NB4 (cell line): ENCODE measurements around the gene IRX4.

Source experiments
- DNase-seq: peaks from one replicate; pipeline ENCODE4 v3.0.0; 2010; ENCODE audit warnings: low read depth
- H3K4me3 ChIP-seq: one replicate; pipeline ENCODE4 v1.5.1; 2011; ENCODE audit warnings: mild to moderate bottlenecking, low read depth, low read length, moderate library complexity
- MYC ChIP-seq: IDR thresholded peaks from 2 replicates; pipeline ENCODE4 v1.6.1; 2011; ENCODE audit warnings: low read depth, low read length
- POLR2A ChIP-seq: IDR thresholded peaks from 2 replicates; pipeline ENCODE4 v1.6.1; 2011; ENCODE audit warnings: mild to moderate bottlenecking; ENCODE audit not compliant: insufficient read length; ENCODE audit errors: extremely low read depth
- TF ChIP-seq, protein P1 (sequence below): IDR thresholded peaks from one replicate; pipeline ENCODE4 v1.5.1; 2012; ENCODE audit warnings: low read depth, low read length
- TF ChIP-seq, protein P2 (sequence below): IDR thresholded peaks from 2 replicates; pipeline ENCODE4 v1.6.1; 2011; ENCODE audit warnings: low read depth, low read length

IRX4 gene

DNA sequence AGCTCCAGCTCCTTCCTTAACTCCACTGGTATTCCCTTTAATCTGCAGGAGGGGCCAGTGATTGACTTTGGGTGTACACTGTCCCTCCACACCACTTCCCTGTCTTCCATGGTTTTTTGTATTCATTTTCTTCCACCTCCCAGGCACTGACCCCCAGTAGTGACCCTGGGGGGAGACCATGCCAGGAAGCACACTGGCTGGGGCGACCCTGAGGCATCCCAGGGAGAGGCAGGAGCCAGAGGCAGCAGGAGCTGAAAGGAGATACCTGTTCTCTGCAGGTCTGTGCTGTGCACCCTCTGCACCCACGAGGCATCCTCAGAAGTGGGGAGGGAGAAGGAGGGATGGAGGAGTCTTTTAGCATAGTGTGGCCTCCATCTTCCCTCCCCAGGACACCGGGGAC lies 27.6 kb downstream of the IRX4 start:
- H3K4me3 ChIP-seq: no peak overlapping the region
- TF ChIP-seq, protein P1, sequence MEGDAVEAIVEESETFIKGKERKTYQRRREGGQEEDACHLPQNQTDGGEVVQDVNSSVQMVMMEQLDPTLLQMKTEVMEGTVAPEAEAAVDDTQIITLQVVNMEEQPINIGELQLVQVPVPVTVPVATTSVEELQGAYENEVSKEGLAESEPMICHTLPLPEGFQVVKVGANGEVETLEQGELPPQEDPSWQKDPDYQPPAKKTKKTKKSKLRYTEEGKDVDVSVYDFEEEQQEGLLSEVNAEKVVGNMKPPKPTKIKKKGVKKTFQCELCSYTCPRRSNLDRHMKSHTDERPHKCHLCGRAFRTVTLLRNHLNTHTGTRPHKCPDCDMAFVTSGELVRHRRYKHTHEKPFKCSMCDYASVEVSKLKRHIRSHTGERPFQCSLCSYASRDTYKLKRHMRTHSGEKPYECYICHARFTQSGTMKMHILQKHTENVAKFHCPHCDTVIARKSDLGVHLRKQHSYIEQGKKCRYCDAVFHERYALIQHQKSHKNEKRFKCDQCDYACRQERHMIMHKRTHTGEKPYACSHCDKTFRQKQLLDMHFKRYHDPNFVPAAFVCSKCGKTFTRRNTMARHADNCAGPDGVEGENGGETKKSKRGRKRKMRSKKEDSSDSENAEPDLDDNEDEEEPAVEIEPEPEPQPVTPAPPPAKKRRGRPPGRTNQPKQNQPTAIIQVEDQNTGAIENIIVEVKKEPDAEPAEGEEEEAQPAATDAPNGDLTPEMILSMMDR: no peak
- TF ChIP-seq MYC (no peak), POLR2A (no peak)
- TF ChIP-seq, protein P2, sequence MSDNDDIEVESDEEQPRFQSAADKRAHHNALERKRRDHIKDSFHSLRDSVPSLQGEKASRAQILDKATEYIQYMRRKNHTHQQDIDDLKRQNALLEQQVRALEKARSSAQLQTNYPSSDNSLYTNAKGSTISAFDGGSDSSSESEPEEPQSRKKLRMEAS: no peak
- DNase-seq: no peak

DNA sequence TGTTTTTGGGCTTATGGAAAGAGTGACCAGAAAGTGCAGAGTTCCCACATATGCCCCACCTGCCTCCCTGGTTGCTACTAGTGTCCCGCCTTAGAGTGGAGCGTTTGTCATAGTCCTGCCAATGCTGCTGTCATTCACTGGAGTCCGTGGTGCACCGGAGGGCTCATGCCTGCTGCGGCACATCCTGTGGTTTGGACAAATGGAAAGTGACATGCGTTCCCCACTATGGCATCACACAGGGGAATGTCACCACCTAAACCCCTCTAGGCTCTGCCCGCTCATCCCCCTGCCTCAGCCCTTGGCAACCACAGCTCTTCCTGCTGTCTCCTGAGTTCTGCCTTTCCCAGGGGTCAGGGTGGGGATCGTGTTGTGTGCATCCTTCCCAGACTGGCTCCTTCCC lies 29.2 kb downstream of the IRX4 start:
- no peak overlapping the region for H3K4me3 ChIP-seq
- TF ChIP-seq, protein P1: no peak
- TF ChIP-seq MYC: no peak
- DNase-seq: no peak

DNA sequence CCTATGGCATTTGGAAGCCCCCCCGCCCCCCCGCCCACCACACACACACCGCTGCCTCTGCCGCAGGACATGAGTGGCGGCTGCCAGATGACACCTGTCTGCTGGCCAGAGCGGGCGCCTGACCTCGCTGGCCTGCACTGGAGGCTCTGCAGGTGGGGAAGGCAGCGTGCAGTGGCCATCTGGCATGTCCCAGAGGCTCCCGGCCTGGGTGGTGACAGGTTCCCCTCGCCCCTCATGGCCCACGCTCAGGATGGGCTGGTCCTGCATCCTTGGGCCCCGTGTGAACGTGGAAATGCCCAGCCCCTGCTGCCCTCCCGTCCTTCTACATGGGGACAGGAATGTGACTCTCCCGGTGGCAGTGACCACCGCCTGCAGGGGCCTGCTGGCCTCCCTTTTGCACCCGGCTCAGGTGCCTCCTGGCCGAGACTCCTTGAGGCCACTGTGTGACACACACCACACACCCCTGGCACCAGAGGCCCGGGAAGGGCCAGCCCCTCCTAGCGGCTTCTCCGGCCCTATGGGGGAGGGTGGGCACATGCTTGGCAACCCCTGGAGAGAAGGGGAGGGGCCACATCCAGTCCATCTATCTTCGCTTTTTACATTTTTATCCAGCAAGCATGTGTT lies 30.3 kb downstream of the IRX4 start:
- TF ChIP-seq, protein P2: no peak
- TF ChIP-seq MYC: no peak
- TF ChIP-seq POLR2A: no peak
- TF ChIP-seq, protein P1: no peak
- no peak overlapping the region for H3K4me3 ChIP-seq
- no peak for DNase-seq

DNA sequence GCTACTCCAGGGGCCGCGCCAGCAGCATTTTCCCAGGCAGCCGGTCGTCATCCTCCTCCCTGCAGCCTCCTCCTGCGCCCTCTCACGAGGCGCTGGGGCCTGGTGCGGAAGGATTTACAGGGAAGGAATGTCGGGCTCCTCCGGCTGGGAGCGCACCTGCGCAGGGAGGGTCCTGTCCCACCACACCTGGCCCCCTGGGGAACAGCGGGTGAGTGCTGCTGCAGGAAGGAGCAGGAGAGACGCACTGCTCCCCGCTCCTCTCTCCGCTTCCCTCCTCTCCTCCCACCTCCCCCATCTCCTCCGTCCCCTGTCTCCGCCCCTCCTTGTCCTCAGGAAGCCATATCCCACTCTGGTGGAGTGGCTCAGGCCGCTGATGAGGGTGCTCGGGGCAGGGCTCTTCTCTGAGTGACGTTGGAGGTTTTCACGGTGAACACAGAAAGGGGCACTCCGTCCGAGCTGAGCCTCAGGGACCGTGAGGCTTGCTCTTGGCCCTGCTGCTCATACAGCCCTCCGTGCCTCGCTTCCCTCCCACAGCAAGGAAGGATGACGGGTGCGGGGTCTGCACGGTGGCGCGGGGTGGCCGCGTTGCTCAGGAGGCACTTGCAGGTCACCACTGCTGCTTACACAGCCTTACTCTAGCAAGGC lies 31.3 kb downstream of the IRX4 start:
- TF ChIP-seq POLR2A: no peak
- TF ChIP-seq, protein P2: no peak
- TF ChIP-seq, protein P1: no peak
- no peak for TF ChIP-seq MYC
- no peak for DNase-seq
- H3K4me3 ChIP-seq: no peak overlapping the region

DNA sequence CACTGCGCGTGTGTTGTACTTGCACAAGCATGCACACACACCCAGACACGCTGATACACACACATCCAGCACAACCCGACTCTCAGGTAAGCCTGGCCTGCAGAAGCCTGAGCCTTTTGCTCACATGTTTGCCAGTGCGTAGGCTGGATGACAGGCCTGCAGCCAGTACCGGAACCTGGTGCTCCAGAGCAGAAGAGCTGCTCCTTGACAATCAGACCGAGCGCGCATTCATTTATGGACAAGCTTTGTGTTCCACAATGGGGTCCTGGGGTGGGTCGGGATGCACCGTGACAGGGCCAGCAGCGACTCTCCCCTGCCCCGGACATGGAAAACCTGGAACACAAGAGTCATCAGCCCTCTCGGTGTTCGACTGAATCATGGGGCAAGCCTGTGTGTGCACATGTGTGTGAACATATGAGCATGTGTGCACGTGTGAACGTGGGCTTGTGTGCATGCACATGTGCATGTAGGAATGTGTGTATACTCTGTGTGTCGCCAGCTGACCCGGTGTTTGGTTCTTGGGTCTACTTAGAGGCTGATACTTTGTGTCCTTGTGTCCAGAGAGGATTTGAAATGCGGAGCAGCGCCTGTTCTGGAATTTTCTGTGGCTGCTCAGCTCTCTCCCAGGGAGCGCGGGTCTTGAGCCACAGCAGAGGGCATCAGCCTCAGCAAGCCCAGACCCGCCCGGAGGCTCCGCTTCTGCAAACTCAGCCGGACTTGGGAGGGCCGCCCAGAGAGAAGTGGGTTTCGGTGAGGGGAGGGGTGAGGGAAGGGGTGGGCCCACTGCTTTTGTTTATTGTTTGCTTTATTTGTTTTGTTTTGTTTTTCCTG lies 32.2 kb downstream of the IRX4 start:
- H3K4me3 ChIP-seq: no peak overlapping the region
- DNase-seq: no peak
- TF ChIP-seq, protein P2: no peak
- TF ChIP-seq, protein P1: no peak
- no peak for TF ChIP-seq MYC
